ENCODE measurements around the gene JUP.
A peak's percentile ranks its signal among the peaks of the same experiment; 100 is the strongest.

The JUP gene

DNA sequence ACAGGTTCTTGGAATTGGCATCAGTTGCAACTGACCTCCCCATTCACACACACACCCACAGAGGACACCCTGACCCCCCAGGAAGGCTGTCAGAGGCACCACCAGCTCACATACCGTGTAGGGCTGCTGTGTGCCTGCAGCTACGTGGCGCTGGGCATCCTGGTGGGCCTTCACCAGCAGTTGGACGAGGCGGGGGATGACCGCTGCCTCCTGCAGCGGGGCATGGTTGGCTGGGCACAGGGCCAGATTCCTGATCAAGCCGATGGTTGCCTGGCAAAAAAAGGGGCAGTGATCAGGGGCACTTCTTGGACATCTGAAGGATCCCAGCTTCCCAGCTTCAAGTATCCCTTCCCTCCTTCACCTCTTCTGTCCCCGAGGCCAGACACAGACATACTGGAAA is 27.9 kb downstream of the JUP start:
- DNase-seq (ENCODE audit: low read depth) = no peak

GRCh38 chr17:41754066-41754465 is 32.4 kb downstream of the JUP start:
- DNase-seq (ENCODE audit: low read depth) = no peak

- no peak for DNase-seq (ENCODE audit: low read depth)
Observed at GRCh38 chr17:41751288-41751687, 35.2 kb downstream of the JUP start.

- no peak for DNase-seq (ENCODE audit: low read depth)
Observed at GRCh38 chr17:41750862-41751261, 35.6 kb downstream of the JUP start.

DNA sequence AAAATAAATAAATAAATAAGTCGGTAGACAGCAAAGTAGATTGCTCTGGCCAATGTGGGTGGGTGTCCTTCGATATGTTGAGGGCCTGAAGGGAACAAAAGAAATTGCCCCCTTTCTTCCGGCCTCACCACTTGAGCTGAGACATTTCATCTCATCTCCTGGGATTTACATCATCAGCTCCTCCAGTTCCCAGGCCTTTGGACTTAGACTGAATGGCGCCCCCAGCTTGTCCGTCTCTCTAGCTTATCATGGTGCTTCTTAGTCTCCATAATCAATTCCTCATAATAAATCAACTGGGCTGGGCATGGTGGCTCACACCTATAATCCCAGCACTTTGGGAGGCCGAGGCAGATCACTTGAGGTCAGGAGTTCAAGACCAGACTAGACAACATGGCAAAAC is 38.2 kb downstream of the JUP start:
- DNase-seq (ENCODE audit: low read depth) = no peak

GRCh38 chr17:41741709-41742108 is 44.8 kb downstream of the JUP start:
- DNase-seq (ENCODE audit: low read depth) = no peak

GRCh38 chr17:41740506-41740905 is 46.0 kb downstream of the JUP start:
- no peak for DNase-seq (ENCODE audit: low read depth)

DNA sequence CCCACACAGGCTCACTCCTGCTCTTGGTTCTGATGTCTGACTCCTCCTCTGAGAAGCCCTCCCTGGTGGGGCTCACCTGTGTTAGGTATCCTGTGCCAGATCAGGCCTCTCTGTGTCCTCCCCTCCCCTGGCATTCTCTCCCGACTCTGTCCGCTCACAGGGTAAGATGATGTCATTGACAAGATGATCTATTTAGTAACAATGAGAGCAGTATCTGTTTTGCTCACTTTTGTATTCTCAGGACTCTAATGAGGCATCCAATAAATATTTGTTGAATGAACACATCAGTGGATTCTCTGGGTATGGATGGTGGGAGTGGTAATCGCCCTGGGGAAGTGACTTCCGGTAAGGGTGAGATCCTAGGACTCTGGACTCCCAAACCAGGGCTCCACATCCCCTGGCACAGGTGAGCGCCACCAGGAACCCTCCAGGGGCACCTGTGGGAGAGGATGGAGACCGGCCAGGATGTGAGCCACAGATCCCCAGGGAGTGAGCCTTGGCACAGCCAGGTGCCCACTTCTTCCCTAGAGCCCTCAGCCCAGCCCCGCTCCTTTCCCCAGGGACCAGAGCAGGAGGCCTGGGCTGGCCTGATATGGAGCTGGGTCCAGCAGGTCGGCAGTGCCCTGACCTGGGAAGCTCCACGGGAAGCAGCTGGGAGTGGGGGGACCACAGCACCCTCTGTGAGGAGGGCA is 46.7 kb downstream of the JUP start:
- no peak for DNase-seq (ENCODE audit: low read depth)

DNA sequence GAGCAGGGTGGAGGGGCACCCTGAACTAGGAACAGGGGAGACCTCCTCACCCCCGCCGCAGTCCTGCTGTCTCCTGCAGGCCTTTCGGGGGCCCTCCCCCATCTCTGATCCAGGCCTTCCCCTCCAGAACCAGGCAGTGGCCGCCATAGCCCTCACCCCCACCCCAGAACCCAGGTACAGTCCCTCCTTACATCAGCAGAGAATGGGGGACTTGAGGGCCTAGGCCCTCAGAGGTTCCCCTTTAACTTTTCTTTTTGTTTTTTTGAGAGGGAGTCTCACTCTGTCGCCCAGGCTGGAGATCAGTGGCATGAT is 47.8 kb downstream of the JUP start:
- DNase-seq (ENCODE audit: low read depth) = no peak

DNA sequence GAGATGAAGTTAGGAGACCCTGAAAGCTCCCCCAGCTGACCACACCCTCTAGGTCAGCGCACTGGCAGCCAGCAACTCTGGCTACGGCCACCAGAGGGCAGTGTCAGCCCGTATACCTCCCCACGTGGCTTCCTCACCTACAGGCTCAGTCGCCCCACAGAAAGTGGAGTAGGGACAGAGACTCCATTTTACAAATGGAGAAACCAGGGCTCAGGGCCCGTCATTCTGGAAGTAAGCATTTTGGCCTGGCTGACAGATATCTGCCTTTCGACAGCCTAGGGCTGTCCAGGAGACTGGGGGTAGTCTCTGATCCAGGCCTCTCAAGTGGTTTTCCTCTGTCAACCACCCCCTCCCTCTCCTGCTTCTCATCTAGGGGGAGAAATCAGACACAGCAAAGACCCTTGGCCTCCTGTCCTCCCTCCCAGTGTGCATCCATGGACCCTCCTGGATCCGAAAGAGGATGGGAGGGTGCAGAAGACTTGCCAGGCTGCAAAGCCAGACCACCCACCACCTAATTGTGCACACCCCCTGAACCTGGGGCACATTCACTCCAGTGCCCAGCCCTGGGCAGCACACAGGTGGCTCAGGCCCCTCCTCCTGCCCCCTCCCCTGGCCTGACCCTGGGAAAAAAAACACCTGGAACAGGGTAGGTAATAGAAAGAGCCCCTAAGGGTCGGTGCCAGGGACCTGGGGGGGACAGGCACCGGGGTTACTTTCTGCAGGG is 48.3 kb downstream of the JUP start:
- DNase-seq (ENCODE audit: low read depth) = peak; percentile 63

DNA sequence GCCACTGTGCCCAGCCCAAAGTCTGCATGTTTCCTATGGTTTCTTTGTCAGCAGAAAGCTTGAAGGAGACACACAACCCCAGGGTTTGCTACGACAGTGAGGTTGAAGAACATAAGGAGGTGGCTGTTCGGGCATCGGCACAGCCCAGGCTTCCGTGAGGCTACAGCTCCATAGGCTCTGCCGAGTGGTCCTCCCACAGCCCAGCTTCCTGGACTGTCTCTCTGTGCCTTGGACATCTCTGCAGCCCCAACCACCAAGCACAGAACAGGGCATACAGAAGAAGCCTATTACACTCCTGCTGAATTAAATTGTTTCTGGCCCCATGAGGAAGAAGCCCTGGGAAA is 48.9 kb downstream of the JUP start:
- DNase-seq (ENCODE audit: low read depth) = no peak

DNA sequence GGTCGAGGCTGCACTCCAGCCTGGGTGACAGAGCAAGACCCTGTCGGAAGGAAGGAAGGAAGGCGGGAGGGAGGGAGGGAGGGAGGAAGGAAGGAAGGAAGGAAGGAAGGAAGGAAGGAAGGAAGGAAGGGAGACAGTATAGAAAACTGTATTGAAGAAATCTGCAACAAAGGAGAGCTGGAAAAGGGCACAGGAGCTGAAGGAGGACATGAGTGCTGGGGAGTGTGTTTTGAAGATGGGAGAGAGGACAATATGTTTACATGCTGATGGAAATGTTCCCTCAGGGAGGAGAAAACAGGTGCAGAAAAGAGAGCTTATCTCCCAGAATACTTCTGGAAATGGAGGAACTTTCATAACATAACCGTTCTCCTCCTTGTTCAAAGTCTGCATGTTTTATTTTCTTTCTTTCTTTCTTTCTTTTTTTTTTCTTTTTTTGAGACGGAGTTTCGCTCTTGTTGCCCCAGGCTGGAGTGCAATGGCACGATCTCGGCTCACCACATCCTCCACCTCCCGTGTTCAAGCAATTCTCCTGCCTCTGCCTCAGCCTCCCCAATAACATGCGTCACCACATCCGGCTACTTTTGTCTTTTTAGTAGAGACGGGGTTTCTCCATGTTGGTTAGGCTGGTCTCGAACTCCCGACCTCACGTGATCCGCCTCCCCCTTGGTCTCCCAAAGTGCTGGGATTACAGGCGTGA is 49.4 kb downstream of the JUP start:
- no peak for DNase-seq (ENCODE audit: low read depth)

DNA sequence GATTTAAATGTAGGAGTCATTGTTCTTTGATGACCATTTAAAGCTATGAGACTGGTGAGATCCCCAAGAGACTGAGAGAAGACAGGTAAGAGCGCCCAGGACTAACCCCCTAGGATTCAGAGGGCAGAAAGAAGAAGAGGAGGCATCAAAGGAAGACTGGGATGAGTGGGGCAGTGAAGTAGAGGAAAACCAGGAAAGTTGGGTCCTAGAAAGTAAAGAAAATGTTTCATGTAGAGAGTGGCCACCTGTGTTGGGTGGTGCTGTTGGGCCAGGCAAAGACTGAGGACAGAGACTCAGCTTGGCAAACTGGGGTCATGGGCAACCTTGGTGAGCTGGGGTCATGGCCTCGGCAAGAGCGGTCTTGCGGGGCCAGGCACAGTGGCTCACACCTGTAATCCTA is 50.8 kb downstream of the JUP start:
- DNase-seq (ENCODE audit: low read depth) = no peak

DNA sequence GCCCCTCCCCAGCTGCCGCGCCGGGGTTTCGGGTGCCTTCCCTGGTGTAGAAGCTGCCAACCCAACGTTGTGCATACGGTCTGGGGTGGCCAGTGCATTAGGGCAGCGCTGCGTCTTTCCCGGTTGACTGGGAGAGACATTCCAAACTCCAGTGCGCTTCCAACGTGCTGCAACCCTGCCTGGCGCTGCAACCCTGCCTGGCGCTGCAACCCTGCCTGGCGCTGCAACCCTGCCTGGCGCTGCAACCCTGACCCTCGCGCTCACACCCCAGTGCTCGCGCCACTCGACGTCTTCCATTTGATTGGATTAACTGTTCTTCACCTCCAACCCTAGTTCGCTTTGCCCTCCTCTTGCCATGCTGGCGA is 51.6 kb downstream of the JUP start:
- DNase-seq (ENCODE audit: low read depth) = no peak

DNA sequence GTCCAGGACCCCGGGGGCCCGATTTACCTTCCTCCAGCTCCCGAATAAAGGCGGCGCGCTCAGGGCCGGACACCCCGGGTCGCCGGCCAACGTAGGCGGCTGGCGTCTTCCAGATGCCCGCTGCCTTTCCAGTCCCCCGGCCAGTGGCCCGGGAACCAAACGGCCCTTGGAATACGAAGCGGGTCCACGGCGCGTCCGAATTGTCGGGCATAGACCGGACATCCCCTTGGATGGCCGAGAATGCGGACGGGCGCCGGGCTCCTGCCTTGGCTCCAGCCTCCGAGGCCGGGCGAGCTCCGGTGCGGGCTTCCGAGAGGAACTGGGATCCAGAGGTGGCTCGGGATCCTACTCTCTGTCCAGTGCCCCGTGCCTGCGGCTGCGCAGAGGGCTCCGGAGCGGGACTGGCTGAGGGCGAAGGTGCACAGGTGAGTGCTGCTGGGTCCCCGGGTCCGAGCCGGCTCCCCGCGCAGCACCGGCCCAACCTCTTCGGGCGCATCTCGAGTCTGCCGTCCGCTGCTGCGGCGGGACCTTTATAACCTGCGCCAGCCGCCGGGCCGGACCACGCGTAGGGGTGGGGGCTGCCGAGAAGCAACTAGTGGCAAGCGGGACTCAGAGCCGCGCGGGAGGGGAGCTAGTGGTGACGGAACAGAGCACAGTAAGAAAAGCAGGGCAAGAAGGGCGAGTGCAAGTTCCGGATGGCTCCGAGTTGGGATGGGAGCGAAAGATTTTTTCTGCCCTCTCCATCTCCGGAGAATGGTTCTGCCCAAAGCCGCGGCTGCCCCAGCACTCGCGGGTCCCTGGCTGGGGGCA is 52.2 kb downstream of the JUP start, which contains the start of gene HAP1:
TSS of gene HAP1 (minus strand) at position 505 of the 810 bp plus-strand sequence. CDS start at position 496, 9 bp downstream.
- DNase-seq (ENCODE audit: low read depth) = no peak

GRCh38 chr17:41733348-41734138 is 53.0 kb downstream of the JUP start:
- no peak for DNase-seq (ENCODE audit: low read depth)

DNA sequence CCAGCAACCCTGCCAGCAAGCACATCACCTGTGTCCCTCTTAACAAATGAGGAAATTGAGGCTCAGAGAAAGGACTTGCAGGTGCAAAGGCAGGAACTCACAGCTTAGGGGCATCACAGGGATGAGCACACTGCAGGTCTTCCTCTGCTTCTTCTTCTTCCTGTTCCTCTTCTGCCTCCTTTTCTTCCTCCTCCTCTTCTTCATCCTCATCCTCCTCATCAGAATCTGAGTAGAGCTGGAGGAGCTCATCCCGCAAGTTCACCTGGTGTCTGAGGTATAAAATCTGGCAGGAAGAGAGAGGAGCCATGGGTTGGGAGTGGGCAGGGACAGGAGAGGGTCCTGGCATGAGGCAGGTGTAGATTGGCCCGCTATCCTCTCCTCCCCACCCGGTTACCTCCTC is 54.7 kb downstream of the JUP start:
- DNase-seq (ENCODE audit: low read depth) = no peak

DNA sequence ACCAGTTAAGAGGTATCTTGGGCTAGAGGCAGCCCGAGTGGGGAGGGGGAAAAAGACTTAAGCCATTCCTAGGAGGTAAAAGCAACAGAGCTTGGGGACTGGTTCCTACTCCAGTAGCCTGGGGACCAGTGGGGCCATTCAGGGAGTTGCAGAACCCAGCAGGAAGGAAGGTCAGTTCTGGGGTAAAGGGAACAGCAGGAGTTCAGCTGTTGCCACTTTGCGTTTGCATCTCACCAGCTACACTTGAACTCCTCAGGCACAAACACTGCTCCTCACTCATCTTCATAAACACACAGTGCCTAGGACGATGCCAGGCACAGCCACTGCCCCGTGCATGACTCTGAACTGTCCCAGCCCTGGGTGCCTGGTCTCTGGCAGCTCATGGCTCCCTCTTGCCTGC is 56.0 kb downstream of the JUP start:
- DNase-seq (ENCODE audit: low read depth) = no peak

DNA sequence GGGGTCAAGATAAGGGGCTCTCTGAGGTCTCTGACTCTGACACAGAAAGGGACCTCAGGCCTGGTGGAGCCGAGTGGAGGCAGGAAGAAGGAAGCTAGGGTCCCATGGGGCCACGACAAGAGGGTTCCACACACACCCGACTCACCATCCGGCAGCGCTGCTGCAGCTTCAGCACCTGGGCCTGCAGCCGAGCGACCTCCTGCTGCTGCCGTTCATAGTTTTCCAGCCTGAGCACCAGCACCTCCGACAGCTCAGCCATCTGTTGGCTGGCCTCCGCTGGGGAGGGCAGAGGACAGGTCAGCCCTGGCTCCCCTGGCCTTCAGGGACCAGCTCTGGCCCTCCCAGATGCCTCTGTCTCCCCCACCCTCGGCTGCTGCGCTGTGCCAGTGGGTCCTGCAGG is 58.5 kb downstream of the JUP start:
- no peak for DNase-seq (ENCODE audit: low read depth)

- no peak for DNase-seq (ENCODE audit: low read depth)
Observed at GRCh38 chr17:41725134-41725533, 61.4 kb downstream of the JUP start.

DNA sequence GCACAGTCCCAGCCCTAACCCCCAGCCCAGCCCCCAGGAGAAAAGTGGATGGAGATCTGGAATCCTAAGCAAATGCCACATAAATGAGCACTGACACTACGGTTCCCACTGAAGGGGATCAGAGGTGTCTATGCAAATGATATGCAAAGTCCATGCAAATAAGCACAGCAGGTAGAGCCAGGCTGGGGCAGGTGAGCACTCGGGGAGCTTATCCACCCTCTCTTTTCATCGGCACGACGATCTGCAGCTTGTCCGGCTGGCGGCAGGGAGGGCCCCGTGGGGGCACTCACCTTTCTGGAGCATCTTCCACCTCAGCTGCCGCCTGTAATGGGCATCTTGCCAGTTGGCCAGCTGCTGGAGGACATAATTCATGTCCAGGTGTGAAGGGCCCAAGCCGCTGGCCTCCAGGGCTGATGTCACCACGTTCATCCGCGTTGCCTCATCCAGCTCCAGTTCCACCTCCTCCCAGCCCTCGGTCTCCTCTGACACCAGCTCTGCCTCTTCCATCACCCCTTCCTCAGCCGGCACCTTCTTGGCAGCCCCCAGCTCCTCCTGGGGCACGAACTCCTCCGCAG is 61.9 kb downstream of the JUP start:
- no peak for DNase-seq (ENCODE audit: low read depth)

Measured in stimulated activated CD8-positive, alpha-beta memory T cell treated with anti-CD3 and anti-CD28 coated beads, Interleukin-12 subunit alpha, Interleukin-12 subunit beta, amount 100 ng/mL, for 4 hours (primary cell).